Measurements from ENCODE around the gene DAND5. TPM values are rescaled to one million over a fixed set of nuclear protein-coding genes. Genes with fewer than 3 reads are reported as not detected.

Gene DAND5
- total and polyA plus RNA-seq, 2 of the 13 experiments (the other 11 are each of a cell fraction or from before 2014, with no cell fraction given) = 0.04 TPM; not detected in 1

GRCh38 chr19:12956446-12957388 lies 12.7 kb upstream of the DAND5 start, which contains the start of gene GADD45GIP1 (continued):
- TF ChIP-seq TRIM24 (CRISPR knock-in tag; IDR thresholded peaks at IDR 0.05) (no peak), ZNF577 (CRISPR knock-in tag; IDR thresholded peaks at IDR 0.05; ENCODE audit: borderline replicate concordance, low read depth) (no peak), CBFB (CRISPR knock-in tag; IDR thresholded peaks at IDR 0.05) (0 out of 2 replicates have a peak, but pooled peaks have one; percentile 13), AHR (CRISPR knock-in tag; IDR thresholded peaks at IDR 0.05) (peak; percentile 79; the same call in 1 of the 2 replicates), RXRA (CRISPR knock-in tag; IDR thresholded peaks at IDR 0.05) (peak; percentile 38; the same call in 1 of the 2 replicates), MZF1 (CRISPR knock-in tag; IDR thresholded peaks at IDR 0.05; ENCODE audit: borderline replicate concordance) (no peak), ZNF232 (CRISPR knock-in tag; IDR thresholded peaks at IDR 0.05; ENCODE audit: borderline replicate concordance) (no peak; the same call in 1 of the 2 replicates), SP4 (CRISPR knock-in tag; IDR thresholded peaks at IDR 0.05) (peak; percentile 42; the same call in 1 of the 2 replicates), SYNCRIP (IDR thresholded peaks at IDR 0.05; ENCODE audit: insufficient read depth, low read depth, low read length) (no peak), ZNF629 (CRISPR knock-in tag; conservative IDR thresholded peaks at IDR 0.05) (no peak), TCF12 (IDR thresholded peaks at IDR 0.05) (no peak), TCF12 (CRISPR knock-in tag; IDR thresholded peaks at IDR 0.05) (no peak), HDAC6 (IDR thresholded peaks at IDR 0.05; ENCODE audit: low read depth, low read length) (no peak), HMGA1 (CRISPR knock-in tag; conservative IDR thresholded peaks at IDR 0.05) (no peak), ZZZ3 (CRISPR knock-in tag; IDR thresholded peaks at IDR 0.05; ENCODE audit: borderline replicate concordance) (no peak), ZNF326 (CRISPR knock-in tag; IDR thresholded peaks at IDR 0.05; ENCODE audit: borderline replicate concordance) (no peak), ZNF589 (CRISPR knock-in tag; conservative IDR thresholded peaks at IDR 0.05) (no peak), THAP11 (CRISPR knock-in tag; IDR thresholded peaks at IDR 0.05) (peak; percentile 80), NR1H2 (CRISPR knock-in tag; IDR thresholded peaks at IDR 0.05; ENCODE audit: borderline replicate concordance, low read depth) (no peak), ZNF282 (IDR thresholded peaks at IDR 0.05; ENCODE audit: partially characterized antibody) (no peak), ZNF234 (CRISPR knock-in tag; conservative IDR thresholded peaks at IDR 0.05) (peak; percentile 88), ARID2 (CRISPR knock-in tag; IDR thresholded peaks at IDR 0.05; ENCODE audit: borderline replicate concordance) (no peak), ZNF775 (CRISPR knock-in tag; IDR thresholded peaks at IDR 0.05; ENCODE audit: borderline replicate concordance) (no peak), TBL1XR1 (IDR thresholded peaks at IDR 0.05; ENCODE audit: borderline replicate concordance, low read length, partially characterized antibody) (no peak), ZKSCAN5 (CRISPR knock-in tag; IDR thresholded peaks at IDR 0.05) (no peak), ATF7-NPFF (CRISPR knock-in tag; IDR thresholded peaks at IDR 0.05; ENCODE audit: low read depth) (no peak; the same call in 1 of the 2 replicates)
- TF ChIP-seq, protein P1, sequence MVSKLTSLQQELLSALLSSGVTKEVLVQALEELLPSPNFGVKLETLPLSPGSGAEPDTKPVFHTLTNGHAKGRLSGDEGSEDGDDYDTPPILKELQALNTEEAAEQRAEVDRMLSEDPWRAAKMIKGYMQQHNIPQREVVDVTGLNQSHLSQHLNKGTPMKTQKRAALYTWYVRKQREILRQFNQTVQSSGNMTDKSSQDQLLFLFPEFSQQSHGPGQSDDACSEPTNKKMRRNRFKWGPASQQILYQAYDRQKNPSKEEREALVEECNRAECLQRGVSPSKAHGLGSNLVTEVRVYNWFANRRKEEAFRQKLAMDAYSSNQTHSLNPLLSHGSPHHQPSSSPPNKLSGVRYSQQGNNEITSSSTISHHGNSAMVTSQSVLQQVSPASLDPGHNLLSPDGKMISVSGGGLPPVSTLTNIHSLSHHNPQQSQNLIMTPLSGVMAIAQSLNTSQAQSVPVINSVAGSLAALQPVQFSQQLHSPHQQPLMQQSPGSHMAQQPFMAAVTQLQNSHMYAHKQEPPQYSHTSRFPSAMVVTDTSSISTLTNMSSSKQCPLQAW (CRISPR knock-in tag; IDR thresholded peaks at IDR 0.05) = peak; percentile 36; the same call in 1 of the 2 replicates
- TF ChIP-seq, protein P2, sequence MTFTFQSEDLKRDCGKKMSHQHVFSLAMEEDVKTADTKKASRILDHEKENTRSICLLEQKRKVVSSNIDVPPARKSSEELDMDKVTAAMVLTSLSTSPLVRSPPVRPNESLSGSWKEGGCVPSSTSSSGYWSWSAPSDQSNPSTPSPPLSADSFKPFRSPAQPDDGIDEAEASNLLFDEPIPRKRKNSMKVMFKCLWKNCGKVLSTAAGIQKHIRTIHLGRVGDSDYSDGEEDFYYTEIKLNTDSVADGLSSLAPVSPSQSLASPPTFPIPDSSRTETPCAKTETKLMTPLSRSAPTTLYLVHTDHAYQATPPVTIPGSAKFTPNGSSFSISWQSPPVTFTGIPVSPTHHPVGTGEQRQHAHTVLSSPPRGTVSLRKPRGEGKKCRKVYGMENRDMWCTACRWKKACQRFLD (CRISPR knock-in tag; IDR thresholded peaks at IDR 0.05; ENCODE audit: borderline replicate concordance) = 0 out of 2 replicates have a peak, but pooled peaks have one; percentile 15

All from HepG2 (cell line).